Measurements from ENCODE around the gene KCNMA1. TPM values are rescaled to one million over a fixed set of nuclear protein-coding genes. Genes with fewer than 3 reads are reported as not detected.

KCNMA1 gene
- total RNA-seq, 4 donors from 2014 or later = 66.8 to 96.5 (median 78.9) TPM

GRCh38 chr10:77479586-77479985, 158.0 kb downstream of the KCNMA1 start:
- H3K27ac ChIP-seq = peak overlapping the region; percentile 10 to 68 (median 62)
- no peak for TF ChIP-seq POLR2A (IDR thresholded peaks at IDR 0.05)
- TF ChIP-seq CTCF (IDR thresholded peaks at IDR 0.05 in 4 of 5, conservative IDR thresholded peaks at IDR 0.05 in 1 of 5) = no peak
- no peaks in the 10 kb centered on the region for H3K36me3 ChIP-seq
- in situ Hi-C loops (cut with MboI; ENCODE audit: low sequenced_read_pairs in 4 of 4) = loop anchor here in 1 of 4 donors (25.0 kb wide), 1 partner anchor 317 kb away; no protein-coding TSS in a partner anchor
- intact Hi-C loops (cut with DNase I; ENCODE audit: low total_unique reads) = no loop called here
- no peaks in the 10 kb centered on the region for H3K27me3 ChIP-seq
- H3K4me3 ChIP-seq = no peak overlapping the region
- DNase-seq (no peak), ATAC-seq (peak in 1 of 2 donors; percentile 5)
- H3K4me1 ChIP-seq = peaks cover 22 to 25% of the 10 kb centered on the region in 2 donors
- no peaks in the 10 kb centered on the region for H3K9me3 ChIP-seq

GRCh38 chr10:77478962-77479359, 158.6 kb downstream of the KCNMA1 start:
- H3K27ac ChIP-seq = peak overlapping the region in 2 of 4 donors; percentile 64 to 68
- DNase-seq (no peak), ATAC-seq (no peak)
- intact Hi-C loops (cut with DNase I; ENCODE audit: low total_unique reads) (no loop called here), in situ Hi-C loops (cut with MboI; ENCODE audit: low sequenced_read_pairs in 4 of 4) (loop anchor here in 1 of 4 donors (25.0 kb wide), 1 partner anchor 317 kb away; no protein-coding TSS in a partner anchor)
- H3K27me3 ChIP-seq = no peaks in the 10 kb centered on the region
- no peak for TF ChIP-seq POLR2A (IDR thresholded peaks at IDR 0.05)
- TF ChIP-seq CTCF (IDR thresholded peaks at IDR 0.05 in 4 of 5, conservative IDR thresholded peaks at IDR 0.05 in 1 of 5) = no peak
- peaks cover 24 to 29% of the 10 kb centered on the region in 2 donors for H3K4me1 ChIP-seq
- H3K9me3 ChIP-seq = no peaks in the 10 kb centered on the region
- no peaks in the 10 kb centered on the region for H3K36me3 ChIP-seq
- H3K4me3 ChIP-seq = no peak overlapping the region

GRCh38 chr10:77478247-77478961, 159.2 kb downstream of the KCNMA1 start:
- H3K9me3 ChIP-seq = no peaks in the 10 kb centered on the region
- no peaks in the 10 kb centered on the region for H3K36me3 ChIP-seq
- no peak for TF ChIP-seq POLR2A (IDR thresholded peaks at IDR 0.05)
- no peak for TF ChIP-seq CTCF (IDR thresholded peaks at IDR 0.05 in 4 of 5, conservative IDR thresholded peaks at IDR 0.05 in 1 of 5)
- in situ Hi-C loops (cut with MboI; ENCODE audit: low sequenced_read_pairs in 4 of 4) (loop anchor here in 1 of 4 donors (25.0 kb wide), 1 partner anchor 316 kb away; no protein-coding TSS in a partner anchor), intact Hi-C loops (cut with DNase I; ENCODE audit: low total_unique reads) (no loop called here)
- peaks cover 29 to 30% of the 10 kb centered on the region in 2 donors for H3K4me1 ChIP-seq
- H3K4me3 ChIP-seq = no peak overlapping the region
- peak overlapping the region in 2 of 4 donors; percentile 1 to 68 for H3K27ac ChIP-seq
- H3K27me3 ChIP-seq = no peaks in the 10 kb centered on the region
- ATAC-seq = peak in 1 of 2 donors; percentile 27
- no peak for DNase-seq

GRCh38 chr10:77475522-77475921, 162.1 kb downstream of the KCNMA1 start:
- H3K9me3 ChIP-seq = no peaks in the 10 kb centered on the region
- DNase-seq = no peak
- H3K4me1 ChIP-seq = peaks cover 22 to 24% of the 10 kb centered on the region in 2 donors
- H3K36me3 ChIP-seq = no peaks in the 10 kb centered on the region
- in situ Hi-C loops (cut with MboI; ENCODE audit: low sequenced_read_pairs in 4 of 4) (loop anchor here in 1 of 4 donors (25.0 kb wide), 1 partner anchor 313 kb away; no protein-coding TSS in a partner anchor), intact Hi-C loops (cut with DNase I; ENCODE audit: low total_unique reads) (no loop called here)
- no peak for TF ChIP-seq POLR2A (IDR thresholded peaks at IDR 0.05)
- no peak for TF ChIP-seq CTCF (IDR thresholded peaks at IDR 0.05 in 4 of 5, conservative IDR thresholded peaks at IDR 0.05 in 1 of 5)
- peak overlapping the region in 1 of 4 donors; percentile 7 for H3K27ac ChIP-seq
- no peak for ATAC-seq
- H3K4me3 ChIP-seq = no peak overlapping the region
- no peaks in the 10 kb centered on the region for H3K27me3 ChIP-seq
